Activated gamma-delta T cell (primary cell): ENCODE results near the gene AIMP2.
"Not testable (repeated sequence)": the region's sequence is repeated elsewhere in the genome, so short reads cannot be mapped to it uniquely, and the experiment has no call there.

Experiments used
- DNase-seq: peaks from one replicate; lab custom pipeline; 2025; lab: John Stamatoyannopoulos, UW
- total RNA-seq, 2 donors: gene quantifications; one replicate each; lab custom pipeline; 2026; lab: John Stamatoyannopoulos, UW

Gene AIMP2
- 10.9 to 12.0 reads per million in 2 donors for total RNA-seq

GRCh38 chr7:6008668-6009611 lies at the start of gene AIMP2, which contains the start of gene PMS2:
Gene AIMP2, plus strand, starts transcription at chr7:6009272. Its CDS starts 92 bp downstream, at chr7:6009364.
Gene PMS2, minus strand, starts transcription at chr7:6009049. Its CDS starts 30 bp downstream, at chr7:6009019.
- peak; percentile 61 for DNase-seq

GRCh38 chr7:5963205-5963604 lies 45.9 kb upstream of the AIMP2 start:
- DNase-seq: not testable (repeated sequence)

- not testable (repeated sequence) for DNase-seq
Observed at GRCh38 chr7:5963810-5964209, 45.3 kb upstream of the AIMP2 start.

- DNase-seq: not testable (repeated sequence)
Observed at GRCh38 chr7:5970347-5970911, 38.6 kb upstream of the AIMP2 start, which contains the start of gene RSPH10B. Gene RSPH10B, minus strand, starts transcription at chr7:5970689. Its CDS starts 3,573 bp downstream, at chr7:5967116.

GRCh38 chr7:5973580-5973979 lies 35.5 kb upstream of the AIMP2 start:
- DNase-seq: not testable (repeated sequence)

GRCh38 chr7:5979680-5980314 lies 29.3 kb upstream of the AIMP2 start:
- not testable (repeated sequence) for DNase-seq

GRCh38 chr7:5987061-5987460 lies 22.0 kb upstream of the AIMP2 start:
- not testable (repeated sequence) for DNase-seq

- no peak for DNase-seq
Observed at GRCh38 chr7:5997210-5997808, 11.8 kb upstream of the AIMP2 start.

- DNase-seq: no peak
Observed at GRCh38 chr7:6007386-6007785, 1.7 kb upstream of the AIMP2 start.

- DNase-seq: not testable (repeated sequence)
Observed at GRCh38 chr7:6007835-6008590, 1.1 kb upstream of the AIMP2 start.

- DNase-seq: not testable (repeated sequence)
Observed at GRCh38 chr7:6010370-6010769, 1.3 kb downstream of the AIMP2 start.

GRCh38 chr7:6011541-6011940 lies 2.5 kb downstream of the AIMP2 start:
- no peak for DNase-seq

GRCh38 chr7:6012355-6013104 lies 3.5 kb downstream of the AIMP2 start:
- DNase-seq: no peak

GRCh38 chr7:6015917-6016652 lies 7.0 kb downstream of the AIMP2 start:
- no peak for DNase-seq

GRCh38 chr7:6016653-6016966 lies 7.5 kb downstream of the AIMP2 start:
- DNase-seq: no peak

- DNase-seq: no peak
Observed at GRCh38 chr7:6020371-6021286, 11.6 kb downstream of the AIMP2 start.

- DNase-seq: no peak
Observed at GRCh38 chr7:6022707-6023106, 13.6 kb downstream of the AIMP2 start.

- DNase-seq: no peak
Observed at GRCh38 chr7:6023974-6024435, 14.9 kb downstream of the AIMP2 start.
